ENCODE measurements around the gene CHMP4B.

The CHMP4B gene

GRCh38 chr20:33821270-33821836 is 10.2 kb downstream of the CHMP4B start:
- no peak for DNase-seq (ENCODE audit: low spot score)

- no peak for DNase-seq (ENCODE audit: low spot score)
These were observed 11.3 kb downstream of the CHMP4B start for GRCh38 chr20:33822423-33822822.

- DNase-seq (ENCODE audit: low spot score), result no peak
These were observed 11.8 kb downstream of the CHMP4B start for GRCh38 chr20:33822991-33823390.

GRCh38 chr20:33824852-33825251 is 13.7 kb downstream of the CHMP4B start:
- no peak for DNase-seq (ENCODE audit: low spot score)

DNA sequence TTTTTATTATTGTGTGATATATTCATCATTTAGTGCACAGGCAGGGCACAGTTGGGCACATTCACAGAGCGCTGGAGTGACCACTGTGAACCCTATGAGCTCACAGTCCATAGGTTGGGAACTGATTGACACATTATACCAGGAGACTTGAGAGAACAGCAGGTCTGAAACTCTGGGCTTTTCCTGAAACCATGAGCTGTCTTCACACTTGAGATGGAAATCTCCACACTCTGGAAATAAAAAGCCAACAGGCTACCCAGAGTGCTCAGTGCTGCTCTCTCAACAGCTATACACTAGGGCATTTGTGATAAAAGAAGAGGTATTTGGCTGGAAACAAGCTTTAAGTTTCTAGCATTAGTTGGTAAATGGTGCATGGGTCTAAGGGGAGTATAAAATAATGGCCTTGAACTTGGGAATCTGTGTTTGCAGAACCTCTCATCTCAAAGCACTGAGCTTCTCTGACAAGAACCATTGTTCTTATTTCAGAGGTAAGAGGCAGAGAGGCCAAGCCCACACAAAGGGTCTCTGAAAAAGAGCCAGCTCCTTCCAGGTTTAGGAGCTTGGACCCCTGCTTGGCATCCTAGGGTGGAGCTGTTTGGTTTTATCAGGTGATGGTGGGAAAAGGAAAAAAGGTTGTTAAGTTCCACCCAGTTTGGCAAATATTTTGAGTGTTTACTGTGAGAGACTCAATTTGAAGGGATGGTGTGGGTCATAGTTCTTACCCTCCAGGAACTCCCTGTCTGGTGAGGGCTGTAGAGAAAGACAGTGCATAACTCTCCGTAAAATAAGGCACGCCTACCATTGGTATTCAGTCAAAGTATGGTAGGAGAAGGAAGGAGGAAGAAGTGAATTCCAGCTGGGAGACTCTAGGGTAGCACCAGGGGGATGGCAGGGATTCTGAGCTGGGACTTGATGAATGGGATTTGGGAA is 14.5 kb downstream of the CHMP4B start:
- no peak for DNase-seq (ENCODE audit: low spot score)

- DNase-seq (ENCODE audit: low spot score), result no peak
These were observed 15.2 kb downstream of the CHMP4B start for GRCh38 chr20:33826270-33826897.

DNA sequence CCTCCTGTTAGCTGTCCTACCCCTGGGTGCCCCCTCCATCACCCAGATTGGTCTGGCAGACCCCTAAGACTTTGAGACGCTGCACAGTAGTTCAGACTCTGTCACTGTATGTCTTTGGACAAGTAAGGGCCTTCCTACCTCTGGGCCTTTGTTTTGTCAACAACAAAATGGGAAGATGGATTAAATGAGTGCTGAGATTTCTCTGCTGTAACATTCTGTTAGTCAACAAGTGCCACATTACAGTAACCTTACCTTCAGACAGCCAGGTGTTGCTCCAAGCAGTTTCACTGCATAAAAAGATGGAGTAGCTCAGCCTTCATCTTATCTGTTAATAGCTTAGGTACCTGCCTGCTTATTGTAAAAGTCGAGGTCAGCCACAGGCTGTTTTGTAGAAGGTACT is 16.0 kb downstream of the CHMP4B start:
- no peak for DNase-seq (ENCODE audit: low spot score)

GRCh38 chr20:33827634-33828325 is 16.6 kb downstream of the CHMP4B start:
- DNase-seq (ENCODE audit: low spot score), result no peak

DNA sequence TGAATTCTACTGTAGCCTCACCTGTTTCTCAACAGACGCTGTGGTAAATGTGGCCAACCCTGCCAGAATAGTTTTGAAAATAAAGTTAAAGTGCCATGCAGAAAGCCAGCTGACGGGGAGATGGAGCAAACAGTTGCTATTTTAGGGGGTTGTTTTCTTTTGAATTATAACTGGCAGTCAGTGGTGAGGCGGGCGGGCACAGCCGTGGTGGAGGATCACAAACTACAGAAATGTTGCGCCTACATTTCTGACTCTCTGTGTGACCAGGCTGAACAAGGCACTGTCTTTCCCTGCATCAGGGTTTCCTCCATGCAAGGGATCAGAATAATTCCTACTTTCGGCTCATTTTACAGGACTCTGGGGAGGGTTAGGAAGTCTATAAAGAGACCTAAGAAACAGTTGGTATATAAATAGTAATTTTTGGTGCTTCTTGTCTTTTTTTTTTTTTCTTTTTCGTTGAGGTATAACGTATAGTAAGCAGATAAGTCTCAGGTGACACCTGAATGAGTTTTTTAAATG is 17.2 kb downstream of the CHMP4B start:
- DNase-seq (ENCODE audit: low spot score), result no peak

- DNase-seq (ENCODE audit: low spot score), result no peak
These were observed 17.9 kb downstream of the CHMP4B start for GRCh38 chr20:33828967-33829560.

DNA sequence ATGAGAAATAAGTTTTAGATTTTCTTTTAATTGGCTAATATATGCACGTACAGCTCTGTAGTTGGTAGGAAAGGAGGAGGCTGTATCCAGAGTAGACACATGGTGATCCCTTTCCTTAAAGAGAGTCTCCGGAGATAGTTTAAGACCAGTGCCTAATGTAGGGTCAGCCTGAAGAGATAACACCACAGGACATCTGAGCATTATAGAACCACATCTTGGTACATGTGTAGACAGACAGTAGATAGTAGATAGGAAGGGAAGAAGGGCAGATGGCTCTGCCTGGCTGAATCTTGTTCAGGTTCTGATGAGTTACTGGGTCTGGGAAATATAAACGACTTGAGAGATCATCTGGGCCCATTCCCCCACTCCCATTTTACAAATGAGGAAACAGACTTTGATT is 18.5 kb downstream of the CHMP4B start:
- DNase-seq (ENCODE audit: low spot score), result no peak

DNA sequence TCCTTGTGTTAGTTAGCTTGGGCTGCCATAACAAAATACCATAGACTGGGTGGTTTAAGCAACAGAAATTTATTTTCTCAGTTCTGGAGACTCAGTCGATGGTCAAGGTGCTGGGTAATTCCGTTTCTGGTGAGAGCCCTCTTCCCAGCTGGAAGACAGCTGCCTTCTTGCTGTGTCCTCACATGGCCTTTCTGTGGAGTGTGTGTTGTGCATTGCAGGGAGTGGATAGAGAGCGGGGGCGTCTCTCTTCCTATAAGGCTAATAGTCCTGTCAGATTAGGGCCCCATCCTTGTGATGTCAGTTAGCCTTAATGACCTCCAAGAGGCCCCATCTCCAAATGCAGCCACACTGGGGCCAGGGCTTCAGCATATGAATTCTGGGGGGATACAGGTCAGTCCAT is 19.2 kb downstream of the CHMP4B start:
- DNase-seq (ENCODE audit: low spot score), result no peak

- DNase-seq (ENCODE audit: low spot score), result no peak
These were observed 21.1 kb downstream of the CHMP4B start for GRCh38 chr20:33832103-33832804.

- DNase-seq (ENCODE audit: low spot score), result no peak
These were observed 22.2 kb downstream of the CHMP4B start for GRCh38 chr20:33833333-33833732.

DNA sequence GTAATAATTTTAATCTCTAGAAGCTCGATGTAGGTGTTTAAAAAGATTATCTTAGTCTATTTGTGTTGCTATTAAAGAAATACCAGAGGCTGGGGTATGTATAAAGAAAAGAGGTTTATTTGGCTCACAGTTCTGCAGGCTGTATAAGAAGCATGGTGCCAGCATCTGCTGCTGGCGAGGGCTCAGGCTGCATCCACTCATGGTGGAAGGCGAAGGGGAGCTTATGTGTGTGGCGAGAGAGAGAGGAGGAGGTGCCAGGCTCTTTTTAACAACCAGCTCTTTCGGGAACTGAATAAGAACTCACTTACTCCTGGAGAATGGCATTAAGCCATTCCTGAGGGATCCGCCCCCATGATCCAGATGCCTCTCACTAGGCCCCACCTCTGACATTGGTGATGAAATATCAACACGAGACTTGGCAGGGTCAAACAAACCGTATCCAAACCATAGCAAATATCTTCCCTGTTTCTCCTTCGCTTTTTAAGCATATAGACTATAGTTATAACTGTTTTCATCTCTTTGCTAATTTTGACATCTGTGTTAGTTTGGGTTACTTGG is 24.5 kb downstream of the CHMP4B start:
- DNase-seq (ENCODE audit: low spot score), result no peak

- DNase-seq (ENCODE audit: low spot score), result no peak
These were observed 25.1 kb downstream of the CHMP4B start for GRCh38 chr20:33836277-33836676.

- DNase-seq (ENCODE audit: low spot score), result no peak
These were observed 26.1 kb downstream of the CHMP4B start for GRCh38 chr20:33837096-33837830.

GRCh38 chr20:33838035-33838864 is 27.1 kb downstream of the CHMP4B start:
- no peak for DNase-seq (ENCODE audit: low spot score)

- DNase-seq (ENCODE audit: low spot score), result no peak
These were observed 28.4 kb downstream of the CHMP4B start for GRCh38 chr20:33839591-33839990.

All from GM03348 (cell line).